DMS153 treated with DMSO at 0.1 percent for 48 hours (cell line): ENCODE measurements around the gene GLI3.
"Not testable (repeated sequence)": the region's sequence is repeated elsewhere in the genome, so short reads cannot be mapped to it uniquely, and the experiment has no call there.

Source experiments
- DNase-seq: peaks from one replicate; lab custom pipeline; 2025; ENCODE audit not compliant: unreplicated experiment; lab: John Stamatoyannopoulos, UW

Gene GLI3

DNA sequence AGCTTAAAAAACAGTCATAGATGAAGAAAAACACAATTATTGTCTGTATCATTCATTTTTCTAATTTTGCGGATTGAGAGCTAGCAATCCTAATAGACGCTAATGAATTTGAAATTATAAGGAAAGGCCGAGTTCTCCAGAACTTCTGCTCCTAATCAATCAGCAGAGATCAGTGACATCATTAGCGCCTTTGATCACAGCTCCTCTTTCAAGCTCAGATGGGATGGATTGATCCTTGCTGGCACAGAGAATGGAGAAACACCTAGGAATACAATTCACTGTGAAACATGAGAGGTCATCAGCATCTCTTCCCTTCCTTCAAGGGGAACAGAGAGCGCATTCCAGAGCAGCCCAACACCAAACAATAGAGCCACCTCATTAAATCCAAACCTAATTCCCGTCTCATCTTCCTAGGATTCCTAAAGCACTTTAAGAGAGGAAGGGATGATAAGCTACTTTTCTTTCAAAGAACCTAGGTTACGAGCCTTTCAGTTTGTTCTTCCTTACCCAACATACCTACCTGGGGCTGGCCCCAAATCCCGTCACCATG, 24.4 kb downstream of the GLI3 start:
- DNase-seq, result no peak

DNA sequence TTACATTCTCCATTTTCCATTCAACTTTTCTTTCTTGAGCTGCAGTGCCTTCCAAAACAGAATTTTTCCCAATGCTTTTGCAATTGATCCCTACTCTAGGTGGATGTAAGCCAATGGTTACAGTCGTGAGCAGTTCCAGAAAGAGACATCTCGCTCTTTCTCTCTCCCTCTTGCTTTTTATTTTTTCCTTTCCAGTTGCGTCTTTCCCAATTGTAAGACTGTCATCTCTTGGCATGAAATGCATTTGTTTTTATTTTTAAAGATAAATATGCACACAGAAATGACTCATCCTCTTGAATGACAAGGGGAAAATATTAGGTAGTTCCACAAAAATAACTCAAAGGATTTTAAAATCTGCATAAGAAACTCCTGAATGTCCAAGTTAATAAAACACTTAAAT, 25.1 kb downstream of the GLI3 start:
- DNase-seq, result no peak

DNA sequence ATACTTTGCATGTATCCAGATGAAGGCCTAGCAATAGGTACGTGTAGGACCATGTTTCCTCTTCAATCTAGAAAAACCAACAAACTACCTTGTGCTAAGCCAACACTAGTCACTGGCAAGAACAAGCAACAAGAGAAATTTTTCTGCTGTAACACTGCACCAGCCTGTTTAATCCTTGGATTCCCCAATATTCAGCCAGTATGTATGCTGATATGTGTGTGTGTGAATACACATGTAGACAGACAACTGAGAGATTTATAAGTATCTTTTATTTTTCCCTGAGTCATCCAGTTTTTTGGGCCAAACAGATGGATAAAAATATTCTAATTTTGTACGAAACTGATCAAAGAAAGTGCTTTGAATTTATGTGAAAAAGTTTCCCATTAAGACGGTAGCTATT, 26.2 kb downstream of the GLI3 start:
- DNase-seq, result no peak

DNA sequence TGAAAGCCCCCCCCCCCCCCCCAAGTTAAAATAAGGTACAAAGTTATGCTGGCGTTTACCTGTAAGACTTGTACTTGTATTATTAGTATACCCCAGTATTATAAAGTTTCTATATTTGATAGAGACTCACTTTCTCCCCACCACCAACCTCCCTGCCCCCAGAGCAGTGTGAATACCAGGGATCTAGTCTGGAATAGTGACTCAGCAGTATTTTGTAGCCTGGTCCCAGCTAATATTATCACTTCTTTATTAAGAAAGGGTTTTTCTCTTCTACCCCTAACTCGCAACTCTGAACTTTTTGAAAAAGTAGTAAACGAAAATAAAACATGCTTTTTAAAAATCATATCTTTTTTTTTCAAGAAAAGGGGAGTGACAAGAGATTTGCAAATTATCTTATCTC, 26.7 kb downstream of the GLI3 start:
- no peak for DNase-seq

GRCh38 chr7:42209085-42209484, 27.9 kb downstream of the GLI3 start:
- not testable (repeated sequence) for DNase-seq

DNA sequence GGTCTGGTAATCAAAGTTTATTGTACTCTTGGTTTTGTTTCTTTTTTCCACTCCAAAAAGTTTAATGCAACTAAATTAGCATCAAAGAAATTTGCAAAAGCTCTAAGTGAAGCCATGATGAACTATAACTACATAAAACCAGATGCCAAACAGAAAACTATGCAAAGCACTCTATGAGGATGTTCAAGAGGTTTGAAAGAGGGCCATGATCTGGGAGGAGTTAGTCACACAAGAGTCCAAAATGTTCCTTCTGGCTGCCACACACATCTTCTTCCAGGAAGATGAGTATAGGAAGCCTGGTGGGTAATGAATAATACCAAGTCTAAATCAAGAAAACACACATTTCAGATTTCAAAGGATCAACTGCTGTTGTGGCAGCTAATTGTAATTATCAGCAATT, 28.4 kb downstream of the GLI3 start:
- no peak for DNase-seq

- DNase-seq, result no peak
These were observed 29.6 kb downstream of the GLI3 start for GRCh38 chr7:42207420-42207819.

GRCh38 chr7:42203336-42203735, 33.7 kb downstream of the GLI3 start:
- no peak for DNase-seq

DNA sequence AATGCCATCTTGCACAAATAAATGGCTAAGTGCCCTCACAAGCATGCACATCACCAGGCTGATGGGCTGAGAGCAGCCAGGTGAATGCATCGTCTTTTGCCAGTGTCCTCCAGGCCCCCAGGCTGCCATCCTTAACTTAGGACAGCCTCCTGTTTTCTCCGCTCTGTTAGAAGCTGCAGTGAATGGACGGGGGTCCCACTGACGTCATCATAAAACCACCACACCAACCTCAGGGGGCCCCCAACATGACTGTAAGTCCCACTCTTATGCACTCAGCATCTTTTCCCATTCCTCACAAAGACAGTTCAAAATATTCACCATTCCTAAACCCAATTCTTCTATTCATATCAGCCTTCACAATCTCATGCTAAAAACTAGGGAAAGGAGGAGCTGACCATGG, 34.4 kb downstream of the GLI3 start:
- DNase-seq, result no peak

GRCh38 chr7:42198974-42199668, 37.9 kb downstream of the GLI3 start:
- DNase-seq, result no peak

GRCh38 chr7:42198296-42198695, 38.7 kb downstream of the GLI3 start:
- DNase-seq, result no peak

GRCh38 chr7:42197451-42197850, 39.6 kb downstream of the GLI3 start:
- DNase-seq, result no peak

- DNase-seq, result no peak
These were observed 42.8 kb downstream of the GLI3 start for GRCh38 chr7:42194238-42194637.

- no peak for DNase-seq
These were observed 43.4 kb downstream of the GLI3 start for GRCh38 chr7:42193471-42194129.

- no peak for DNase-seq
These were observed 44.1 kb downstream of the GLI3 start for GRCh38 chr7:42192851-42193461.

DNA sequence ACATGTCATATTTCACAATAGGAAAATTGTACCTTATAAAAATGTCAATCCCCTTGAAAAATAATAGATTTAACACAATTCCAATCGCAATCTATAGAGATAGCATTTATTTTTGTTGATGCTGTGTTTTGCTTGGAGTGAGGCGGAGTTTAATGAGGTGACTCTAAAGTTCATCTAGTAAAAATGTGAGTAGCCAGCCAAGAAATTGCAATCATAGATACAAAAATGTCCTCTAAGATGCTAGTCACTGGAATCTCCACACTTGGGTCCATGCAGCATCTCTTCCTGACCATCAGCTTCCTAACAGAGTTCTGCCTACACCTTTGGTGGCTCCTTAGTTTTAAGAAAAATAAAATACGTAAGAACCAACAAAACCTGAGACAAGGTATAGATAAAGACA, 44.9 kb downstream of the GLI3 start:
- DNase-seq, result no peak

- no peak for DNase-seq
These were observed 47.5 kb downstream of the GLI3 start for GRCh38 chr7:42189535-42189934.

DNA sequence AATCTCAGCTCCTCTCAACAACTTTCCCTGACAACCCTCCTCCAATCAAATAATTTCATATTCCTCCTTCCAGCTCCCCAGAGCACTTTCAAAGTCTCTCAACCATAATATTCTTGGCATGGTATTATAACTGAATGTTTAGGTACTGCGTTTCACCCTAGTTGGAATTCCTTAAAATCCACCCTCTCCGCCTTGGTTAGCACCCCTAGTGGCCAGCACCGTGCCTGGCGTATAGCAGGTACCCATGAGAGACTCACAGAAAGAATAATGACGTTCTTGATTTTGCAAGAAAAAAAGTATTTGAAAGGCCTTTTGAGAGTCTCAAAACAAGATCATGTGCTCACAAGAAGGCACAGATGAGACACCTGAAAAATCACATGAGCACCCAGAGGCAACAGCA, 50.9 kb downstream of the GLI3 start:
- DNase-seq, result no peak

DNA sequence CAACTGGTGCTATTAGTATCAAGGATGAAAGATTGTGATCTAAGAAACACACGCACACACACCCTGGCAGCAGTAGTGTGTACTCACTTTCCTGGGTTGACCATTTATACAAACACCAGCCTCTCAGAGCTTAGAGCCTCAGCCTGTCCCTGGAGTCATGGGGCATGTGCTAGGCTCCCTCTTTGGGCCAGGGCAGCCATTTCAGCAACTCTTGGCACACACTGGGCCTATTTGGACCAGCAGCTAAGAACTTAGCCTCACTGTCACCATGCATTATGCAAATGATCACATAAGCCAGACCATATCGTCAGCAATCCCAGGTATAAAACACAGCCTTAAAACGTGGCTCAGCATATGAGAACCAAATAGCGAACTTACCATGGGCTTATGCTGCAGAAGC, 51.3 kb downstream of the GLI3 start:
- no peak for DNase-seq

- no peak for DNase-seq
These were observed 53.5 kb downstream of the GLI3 start for GRCh38 chr7:42183547-42183946.

DNA sequence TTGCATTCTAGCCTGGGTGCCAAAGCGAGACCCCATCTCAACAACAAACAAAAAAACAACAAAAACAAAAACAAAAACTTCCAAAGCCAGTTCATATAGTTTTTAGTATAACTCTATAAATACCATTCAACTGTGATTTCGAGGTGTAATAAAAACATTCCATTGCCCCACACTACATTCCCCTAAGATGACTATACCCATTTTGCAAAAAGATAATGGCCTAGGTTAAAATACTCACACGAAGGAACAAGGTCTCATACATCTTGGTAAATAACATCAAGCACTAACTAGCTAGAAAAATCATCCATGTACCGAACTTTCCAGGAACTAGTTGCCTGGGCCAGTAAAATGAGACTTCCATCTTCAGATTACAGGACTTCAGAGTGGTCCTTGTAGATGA, 55.4 kb downstream of the GLI3 start:
- no peak for DNase-seq

DNA sequence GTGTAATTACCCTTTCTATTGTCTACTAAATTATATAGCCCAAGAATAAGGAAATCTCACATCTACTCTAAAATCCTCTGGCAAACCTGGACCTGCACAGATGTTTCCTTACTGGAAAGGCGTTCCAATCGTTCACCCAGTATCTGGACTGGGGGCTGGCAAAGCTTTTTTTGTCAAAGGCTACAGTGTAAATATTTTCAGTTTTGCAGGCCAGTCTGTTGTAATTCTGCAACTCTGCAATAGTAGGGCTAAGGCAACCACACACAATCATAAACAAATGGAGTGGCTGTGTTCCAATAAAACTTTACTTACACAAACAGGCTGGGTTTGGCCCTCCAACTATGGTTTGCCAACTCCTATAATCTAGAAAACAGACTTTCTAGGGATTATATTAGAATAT, 56.2 kb downstream of the GLI3 start:
- DNase-seq, result no peak
